ENCODE measurements around the gene CAPN10. TPM values are rescaled to one million over a fixed set of nuclear protein-coding genes. Genes with fewer than 3 reads are reported as not detected.

The CAPN10 gene
- total and polyA plus RNA-seq, 12 donors = 4.7 to 158 (median 25.1) TPM

GRCh38 chr2:240567137-240567871 is 19.2 kb upstream of the CAPN10 start:
- no peaks in the 10 kb centered on the region for H3K9me3 ChIP-seq (replicated peaks in 1 of 3)
- peak overlapping the region in 2 of 4 donors; percentile 55 to 76 for H3K4me3 ChIP-seq
- H3K4me1 ChIP-seq (replicated peaks in 1 of 2) = peaks cover 33 to 49% of the 10 kb centered on the region in 2 donors
- no peaks in the 10 kb centered on the region for H3K27me3 ChIP-seq
- peak overlapping the region in 4 of 5 donors; percentile 74 to 97 (median 88) for H3K27ac ChIP-seq
- DNase-seq = peak; percentile 12 to 63 (median 25)
- intact Hi-C loops (cut with DNase I) = no loop called here
- WGBS, 4 donors = 44 to 52% (median 48%) methylated on average over 15 to 26 of the region's 26 CpGs
- no peaks in the 10 kb centered on the region for H3K36me3 ChIP-seq (replicated peaks in 1 of 2)
- no peak for TF ChIP-seq CTCF (IDR thresholded peaks at IDR 0.05)
- no peak for TF ChIP-seq POLR2A (IDR thresholded peaks at IDR 0.05)

GRCh38 chr2:240567872-240568677 is 18.5 kb upstream of the CAPN10 start, which contains the start of gene RNPEPL1:
RNPEPL1 (plus strand) TSS chr2:240568484; CDS start chr2:240568587, 103 bp downstream.
- Histone ChIP-seq H3K9me3 (replicated peaks in 1 of 3) (no peaks in the 10 kb centered on the region), H3K4me3 (peak within 1 kb of the TSS in 3 of 4 donors; percentile 45 to 80 (median 63)), H3K4me1 (replicated peaks in 1 of 2) (peaks cover 33 to 48% of the 10 kb centered on the region in 2 donors), H3K27me3 (no peaks in the 10 kb centered on the region), H3K36me3 (replicated peaks in 1 of 2) (no peaks in the 10 kb centered on the region), H3K27ac (peak within 1 kb of the TSS; percentile 40 to 97 (median 85))
- intact Hi-C loops (cut with DNase I) = no loop called here
- peak; percentile 27 to 75 (median 44) for DNase-seq
- TF ChIP-seq POLR2A (IDR thresholded peaks at IDR 0.05) (peak in 1 of 2 donors; percentile 23), CTCF (IDR thresholded peaks at IDR 0.05) (peak in 3 of 6 experiments; percentile 4 to 14 (median 13))
- 0 to 1% (median 1%) methylated on average over 8 to 106 of the region's 106 CpGs for WGBS, 4 donors

GRCh38 chr2:240568678-240569522 is 17.6 kb upstream of the CAPN10 start:
- H3K27me3 ChIP-seq = no peaks in the 10 kb centered on the region
- peak overlapping the region in 3 of 4 donors; percentile 30 to 80 (median 63) for H3K4me3 ChIP-seq
- peaks cover 33 to 48% of the 10 kb centered on the region in 2 donors for H3K4me1 ChIP-seq (replicated peaks in 1 of 2)
- TF ChIP-seq CTCF (IDR thresholded peaks at IDR 0.05) (peak in 1 of 6 experiments; percentile 19), POLR2A (IDR thresholded peaks at IDR 0.05) (peak; percentile 31 to 37)
- H3K9me3 ChIP-seq (replicated peaks in 1 of 3) = no peaks in the 10 kb centered on the region
- WGBS, 4 donors = 0 to 2% (median 1%) methylated on average over 1 to 93 of the region's 93 CpGs
- intact Hi-C loops (cut with DNase I) = no loop called here
- no peaks in the 10 kb centered on the region for H3K36me3 ChIP-seq (replicated peaks in 1 of 2)
- peak; percentile 57 to 80 (median 67) for DNase-seq
- peak overlapping the region in 4 of 5 donors; percentile 25 to 97 (median 75) for H3K27ac ChIP-seq
